Measurements from ENCODE around the gene PAX8. TPM values are rescaled to one million over a fixed set of nuclear protein-coding genes. Genes with fewer than 3 reads are reported as not detected.

Gene PAX8
- total RNA-seq, 3 donors from 2014 or later, result under 0.01 to 2.6 (median 1.0) TPM

DNA sequence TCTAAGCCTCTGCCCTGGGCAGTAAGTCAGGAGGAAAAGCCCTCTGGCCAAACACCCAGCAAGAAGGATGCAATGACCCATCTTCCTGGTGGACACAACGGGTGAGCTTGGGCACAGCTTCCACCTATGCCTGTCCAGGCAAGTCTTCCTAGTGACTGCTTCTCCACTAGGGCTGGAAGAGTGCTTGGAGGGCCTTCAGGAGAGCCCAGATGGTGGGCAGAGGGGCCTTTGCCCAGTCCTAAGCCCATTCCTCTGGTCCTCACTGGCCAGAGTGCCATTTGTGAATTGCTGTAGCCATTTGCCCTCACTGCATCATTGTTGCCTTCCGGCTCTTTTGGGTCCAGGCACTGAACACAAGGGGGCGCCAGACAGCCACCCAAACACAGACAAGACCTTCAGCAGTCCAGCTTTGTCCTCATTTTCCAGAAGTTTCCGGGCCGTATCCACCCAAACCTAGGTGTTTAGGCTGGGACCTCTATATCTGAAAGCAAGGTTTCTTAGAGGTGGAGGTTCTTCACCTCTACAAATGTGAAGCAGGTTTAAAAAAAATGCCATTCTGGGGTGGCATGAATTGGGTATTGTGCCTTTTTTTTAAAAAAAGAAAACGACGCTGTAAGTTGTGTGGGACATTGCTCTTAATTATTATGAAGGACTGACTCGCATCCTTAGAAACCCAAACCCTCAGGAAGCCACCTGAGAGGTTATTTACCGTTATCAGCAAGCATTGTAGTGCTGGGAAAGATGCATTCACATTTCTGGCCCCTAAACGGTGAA, 29.5 kb downstream of the PAX8 start:
- H3K4me1 ChIP-seq, result no peaks in the 10 kb centered on the region
- no peaks in the 10 kb centered on the region for H3K36me3 ChIP-seq
- intact Hi-C loops (cut with DNase I; ENCODE audit: low total_unique reads), result loop anchor here (10.0 kb wide), 1 partner anchor 126 kb away; no protein-coding TSS in a partner anchor
- H3K27me3 ChIP-seq, result no peaks in the 10 kb centered on the region
- no peak for TF ChIP-seq POLR2AphosphoS5 (IDR thresholded peaks at IDR 0.05)
- no peak for TF ChIP-seq POLR2A (IDR thresholded peaks at IDR 0.05)
- TF ChIP-seq, protein P1, sequence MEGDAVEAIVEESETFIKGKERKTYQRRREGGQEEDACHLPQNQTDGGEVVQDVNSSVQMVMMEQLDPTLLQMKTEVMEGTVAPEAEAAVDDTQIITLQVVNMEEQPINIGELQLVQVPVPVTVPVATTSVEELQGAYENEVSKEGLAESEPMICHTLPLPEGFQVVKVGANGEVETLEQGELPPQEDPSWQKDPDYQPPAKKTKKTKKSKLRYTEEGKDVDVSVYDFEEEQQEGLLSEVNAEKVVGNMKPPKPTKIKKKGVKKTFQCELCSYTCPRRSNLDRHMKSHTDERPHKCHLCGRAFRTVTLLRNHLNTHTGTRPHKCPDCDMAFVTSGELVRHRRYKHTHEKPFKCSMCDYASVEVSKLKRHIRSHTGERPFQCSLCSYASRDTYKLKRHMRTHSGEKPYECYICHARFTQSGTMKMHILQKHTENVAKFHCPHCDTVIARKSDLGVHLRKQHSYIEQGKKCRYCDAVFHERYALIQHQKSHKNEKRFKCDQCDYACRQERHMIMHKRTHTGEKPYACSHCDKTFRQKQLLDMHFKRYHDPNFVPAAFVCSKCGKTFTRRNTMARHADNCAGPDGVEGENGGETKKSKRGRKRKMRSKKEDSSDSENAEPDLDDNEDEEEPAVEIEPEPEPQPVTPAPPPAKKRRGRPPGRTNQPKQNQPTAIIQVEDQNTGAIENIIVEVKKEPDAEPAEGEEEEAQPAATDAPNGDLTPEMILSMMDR (IDR thresholded peaks at IDR 0.05), result peak; percentile 84 to 91 (median 90)
- no peak overlapping the region for H3K27ac ChIP-seq
- DNase-seq (ENCODE audit: low spot score in 2 of 2), result peak; percentile 74 to 77
- no peak overlapping the region for H3K4me3 ChIP-seq
- no peaks in the 10 kb centered on the region for H3K9me3 ChIP-seq

DNA sequence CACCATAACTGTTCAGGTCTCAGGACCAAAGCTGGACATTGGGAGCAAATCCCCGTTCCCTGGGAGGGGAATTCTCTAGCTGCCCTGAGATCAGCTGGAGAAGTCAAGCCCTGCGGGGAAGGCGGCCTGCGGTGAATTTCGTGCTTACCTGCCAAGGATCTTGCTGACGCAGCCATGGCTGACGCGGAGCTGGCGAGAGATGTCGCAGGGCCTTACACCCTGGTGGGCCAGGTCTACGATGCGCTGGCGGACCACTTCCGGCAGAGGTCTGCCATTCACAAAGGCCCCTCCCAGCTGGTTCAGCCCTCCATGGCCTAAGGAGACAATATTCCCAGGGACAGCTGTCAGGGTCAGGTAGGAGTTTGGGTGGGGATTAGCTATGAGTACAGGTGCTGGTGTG, 32.1 kb downstream of the PAX8 start:
- H3K27ac ChIP-seq, result no peak overlapping the region
- no peaks in the 10 kb centered on the region for H3K36me3 ChIP-seq
- no peak for TF ChIP-seq POLR2A (IDR thresholded peaks at IDR 0.05)
- TF ChIP-seq, protein P1 (IDR thresholded peaks at IDR 0.05), result no peak
- TF ChIP-seq POLR2AphosphoS5 (IDR thresholded peaks at IDR 0.05), result no peak
- H3K4me1 ChIP-seq, result no peaks in the 10 kb centered on the region
- no peak for DNase-seq (ENCODE audit: low spot score in 2 of 2)
- no peaks in the 10 kb centered on the region for H3K9me3 ChIP-seq
- intact Hi-C loops (cut with DNase I; ENCODE audit: low total_unique reads), result loop anchor here (2.0 to 10.0 kb wide), 2 partner anchors 44 to 128 kb away; no protein-coding TSS in a partner anchor
- H3K27me3 ChIP-seq, result no peaks in the 10 kb centered on the region
- H3K4me3 ChIP-seq, result no peak overlapping the region

DNA sequence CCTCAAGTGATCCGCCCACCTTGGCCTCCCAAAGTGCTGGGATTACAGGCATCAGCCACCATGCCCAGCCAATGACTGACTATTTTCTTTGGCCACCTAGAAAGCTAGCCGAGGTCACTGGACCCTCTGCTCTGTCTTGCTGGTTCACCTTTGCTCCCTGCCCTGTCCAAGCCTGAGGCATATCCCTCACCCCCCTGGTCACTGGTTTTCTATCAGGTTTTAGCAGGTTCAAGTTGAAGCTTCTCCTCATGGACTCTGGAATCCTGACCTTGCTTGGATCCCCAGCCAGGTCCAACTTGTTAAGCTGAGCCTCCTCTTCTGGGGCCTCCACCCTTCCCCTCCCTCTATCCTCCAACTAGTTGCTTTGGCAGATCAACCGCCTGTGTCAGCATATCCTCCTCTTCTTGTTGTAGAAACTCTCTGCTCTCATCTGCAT, 33.4 kb downstream of the PAX8 start:
- no peak overlapping the region for H3K27ac ChIP-seq
- H3K27me3 ChIP-seq, result no peaks in the 10 kb centered on the region
- DNase-seq (ENCODE audit: low spot score in 2 of 2), result no peak
- TF ChIP-seq, protein P1 (IDR thresholded peaks at IDR 0.05), result no peak
- TF ChIP-seq POLR2A (IDR thresholded peaks at IDR 0.05) (no peak), POLR2AphosphoS5 (IDR thresholded peaks at IDR 0.05) (no peak)
- H3K36me3 ChIP-seq, result no peaks in the 10 kb centered on the region
- no peaks in the 10 kb centered on the region for H3K9me3 ChIP-seq
- H3K4me3 ChIP-seq, result no peak overlapping the region
- intact Hi-C loops (cut with DNase I; ENCODE audit: low total_unique reads), result loop anchor here (10.0 kb wide), 1 partner anchor 130 kb away; no protein-coding TSS in a partner anchor
- peaks cover 0 to 4% of the 10 kb centered on the region in 2 donors for H3K4me1 ChIP-seq

GRCh38 chr2:113242327-113242726, 36.4 kb downstream of the PAX8 start:
- Histone ChIP-seq H3K9me3 (no peaks in the 10 kb centered on the region), H3K36me3 (no peaks in the 10 kb centered on the region), H3K27ac (no peak overlapping the region), H3K4me1 (peaks cover 0 to 11% of the 10 kb centered on the region in 2 donors), H3K27me3 (no peaks in the 10 kb centered on the region), H3K4me3 (no peak overlapping the region)
- no peak for DNase-seq (ENCODE audit: low spot score in 2 of 2)
- intact Hi-C loops (cut with DNase I; ENCODE audit: low total_unique reads), result loop anchor here (10.0 kb wide), 1 partner anchor 132 kb away; no protein-coding TSS in a partner anchor
- TF ChIP-seq POLR2A (IDR thresholded peaks at IDR 0.05) (no peak), POLR2AphosphoS5 (IDR thresholded peaks at IDR 0.05) (no peak)
- TF ChIP-seq, protein P1 (IDR thresholded peaks at IDR 0.05), result no peak
